ENCODE measurements around the gene MRAP2.

MRAP2 gene

DNA sequence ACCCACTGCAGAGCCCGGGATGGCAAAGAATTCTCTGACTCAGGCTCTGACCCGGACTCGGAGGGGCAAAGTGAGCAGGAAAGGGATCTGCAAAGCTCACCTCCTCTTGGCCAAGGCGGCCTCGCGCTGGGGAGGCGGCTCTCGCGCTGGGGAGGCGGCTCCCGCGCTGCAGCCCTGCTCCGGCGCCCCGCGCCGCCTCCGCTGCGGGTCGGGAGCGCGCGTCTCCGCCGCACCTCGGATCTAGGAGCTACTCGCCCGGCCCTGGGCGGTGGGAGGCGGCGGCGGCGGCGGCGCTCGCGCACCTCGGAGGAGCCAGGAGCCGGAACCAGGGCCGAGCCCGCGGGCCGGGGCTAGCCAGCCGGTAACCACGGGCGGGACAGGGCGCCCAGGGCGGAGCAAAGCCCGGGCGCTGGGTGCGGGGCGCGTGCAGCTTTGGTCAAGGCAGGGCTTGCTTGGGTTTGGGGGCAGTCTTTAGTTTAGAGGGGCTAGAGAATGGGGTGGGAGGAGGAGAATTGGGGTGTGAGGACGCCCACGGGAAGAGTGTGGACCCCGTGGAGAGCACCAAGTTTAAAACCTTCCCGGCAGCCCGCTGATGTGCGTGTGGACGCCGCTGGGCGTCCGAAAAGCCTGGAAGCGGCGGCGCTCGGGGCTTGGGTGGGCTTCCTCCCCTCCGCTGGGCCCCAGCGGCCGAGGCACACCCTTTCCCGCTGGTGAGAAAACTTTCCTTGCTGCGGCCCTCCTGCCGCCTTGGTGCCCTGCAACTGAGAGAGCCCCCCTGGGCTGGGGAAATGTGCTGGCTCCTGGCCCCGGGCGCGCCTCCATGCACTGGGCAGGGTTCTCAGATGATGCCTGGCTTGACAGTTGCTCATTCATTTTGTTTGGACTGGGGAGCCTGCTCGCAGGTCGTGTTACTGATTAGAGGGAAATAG lies at the start of gene MRAP2:
TSS of gene MRAP2 (plus strand) at position 250 of the 929 bp plus-strand sequence. CDS start 21,547 bp downstream, outside the sequence.
- DNase-seq (ENCODE audit: low read depth in 2 of 2): peak in 1 of 2 experiments; percentile 2

DNA sequence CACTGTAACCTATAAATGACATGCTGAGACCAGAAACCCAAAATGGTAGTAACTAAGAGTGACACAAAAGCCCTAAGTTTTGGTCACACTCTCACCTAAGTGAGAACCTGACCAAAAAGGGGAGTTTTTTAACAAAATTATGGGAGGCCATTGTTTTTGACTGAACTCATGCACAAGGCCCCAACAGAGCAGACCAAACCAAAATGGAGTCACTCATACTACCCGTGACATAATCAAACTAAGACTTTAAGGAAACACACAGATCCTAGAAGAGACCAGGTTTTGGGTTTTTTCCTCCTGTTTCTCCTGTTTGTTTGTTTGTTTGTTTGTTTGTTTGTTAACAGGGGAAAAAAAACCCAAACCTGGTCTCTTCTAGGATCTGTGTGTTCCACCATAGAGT lies 49.2 kb upstream of the MRAP2 start:
- DNase-seq (ENCODE audit: low read depth in 2 of 2): no peak

DNA sequence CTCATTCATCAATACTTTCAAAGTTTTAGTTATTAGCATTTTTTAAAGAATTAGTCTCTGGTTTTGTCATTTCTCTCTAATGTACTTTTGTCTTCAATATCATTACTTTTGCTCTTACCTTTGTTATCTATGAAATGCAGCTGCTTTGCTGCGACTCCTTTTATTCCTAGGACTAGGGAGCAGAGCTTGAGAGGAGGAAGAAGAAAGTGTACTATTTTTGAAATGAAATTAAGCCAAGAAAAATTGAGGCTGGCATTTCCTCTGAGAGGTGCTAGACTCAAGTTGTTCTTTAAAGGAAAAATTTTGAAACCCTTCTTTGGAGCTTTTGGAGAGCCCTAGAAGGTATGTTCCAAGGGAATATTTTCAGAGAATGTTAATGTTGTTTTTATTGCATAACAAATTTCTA lies 48.3 kb upstream of the MRAP2 start:
- no peak for DNase-seq (ENCODE audit: low read depth in 2 of 2)

DNA sequence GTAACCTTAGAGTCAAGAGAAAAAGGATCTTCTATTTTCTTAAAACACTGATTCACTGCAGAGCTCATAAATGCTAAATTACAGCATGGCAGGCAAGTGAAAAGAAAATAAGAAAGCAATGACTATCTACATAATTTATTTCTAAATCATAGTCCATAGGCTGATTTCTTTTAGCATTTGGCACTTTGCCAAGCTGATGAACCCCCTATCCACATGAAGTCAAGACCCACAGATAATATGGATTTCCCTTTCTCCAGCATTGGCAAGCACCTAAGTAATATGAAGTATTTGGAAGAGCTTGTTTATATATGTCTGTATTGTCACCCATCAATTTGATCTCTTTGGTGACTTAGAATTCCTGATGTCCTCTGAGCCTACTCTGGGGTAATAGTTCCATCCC lies 47.9 kb upstream of the MRAP2 start:
- DNase-seq (ENCODE audit: low read depth in 2 of 2): no peak

- DNase-seq (ENCODE audit: low read depth in 2 of 2): no peak
Observed at GRCh38 chr6:83998021-83998584, 35.5 kb upstream of the MRAP2 start.

GRCh38 chr6:84001119-84001518 lies 32.5 kb upstream of the MRAP2 start:
- no peak for DNase-seq (ENCODE audit: low read depth in 2 of 2)

- no peak for DNase-seq (ENCODE audit: low read depth in 2 of 2)
Observed at GRCh38 chr6:84002226-84002625, 31.3 kb upstream of the MRAP2 start.

- DNase-seq (ENCODE audit: low read depth in 2 of 2): no peak
Observed at GRCh38 chr6:84003131-84003530, 30.4 kb upstream of the MRAP2 start.

DNA sequence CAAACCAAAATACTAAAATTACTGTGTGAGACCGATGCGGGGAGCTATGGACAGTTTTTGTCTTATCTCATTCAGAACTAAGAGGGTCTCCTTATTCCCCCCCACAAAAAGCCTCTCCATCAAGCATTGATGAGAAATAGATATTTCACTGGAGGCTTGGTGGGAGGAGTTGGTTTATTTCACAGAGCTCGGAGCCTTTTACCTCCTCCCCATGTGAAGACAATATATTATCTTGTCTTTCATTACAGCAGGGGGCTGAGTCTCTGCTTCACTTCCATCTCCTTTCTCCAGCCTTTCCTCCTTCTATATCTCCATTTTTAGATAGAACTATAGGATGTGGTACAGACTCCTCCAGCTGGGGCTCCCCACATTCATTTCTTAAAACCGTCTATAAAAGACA lies 29.9 kb upstream of the MRAP2 start:
- no peak for DNase-seq (ENCODE audit: low read depth in 2 of 2)

DNA sequence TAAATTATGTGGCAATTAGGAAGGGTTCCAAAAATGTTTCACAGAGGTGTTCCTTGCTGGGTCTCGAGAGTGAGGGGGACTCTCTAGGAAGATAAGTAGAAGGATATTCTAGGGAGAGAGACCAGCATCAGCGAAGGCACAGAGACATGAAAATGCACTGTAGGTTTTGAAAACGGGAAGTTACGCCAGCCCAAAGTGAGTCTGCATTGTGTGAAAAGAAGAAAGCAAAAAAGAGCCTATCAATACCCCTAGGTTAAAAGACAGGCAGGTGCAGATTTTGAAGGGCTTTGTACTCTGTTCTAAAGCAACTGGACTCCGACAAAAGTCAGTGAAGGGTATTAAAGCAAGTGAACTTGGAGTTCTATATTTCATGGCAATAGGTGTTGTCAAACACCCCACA lies 25.7 kb upstream of the MRAP2 start:
- no peak for DNase-seq (ENCODE audit: low read depth in 2 of 2)

GRCh38 chr6:84013354-84013753 lies 20.2 kb upstream of the MRAP2 start:
- no peak for DNase-seq (ENCODE audit: low read depth in 2 of 2)

DNA sequence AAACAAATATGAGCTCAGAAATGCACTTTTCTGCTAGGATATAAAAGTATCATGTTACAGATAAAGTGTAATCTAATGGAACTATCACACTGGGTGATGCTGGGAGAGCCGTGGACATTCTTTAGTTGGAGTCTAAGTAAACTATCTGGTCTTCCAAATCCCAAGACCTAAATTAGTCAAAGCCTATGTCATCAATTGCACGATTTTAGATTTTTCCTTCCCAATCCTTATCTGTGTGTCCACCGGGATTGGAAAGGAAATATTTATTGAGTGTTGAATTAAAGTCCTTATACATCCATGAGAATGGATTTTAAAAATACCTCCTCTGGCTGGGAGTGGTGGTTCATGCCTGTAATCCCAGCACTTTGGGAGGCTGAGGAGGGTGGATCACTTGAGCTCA lies 19.6 kb upstream of the MRAP2 start:
- no peak for DNase-seq (ENCODE audit: low read depth in 2 of 2)

GRCh38 chr6:84016029-84016428 lies 17.5 kb upstream of the MRAP2 start:
- DNase-seq (ENCODE audit: low read depth in 2 of 2): no peak

DNA sequence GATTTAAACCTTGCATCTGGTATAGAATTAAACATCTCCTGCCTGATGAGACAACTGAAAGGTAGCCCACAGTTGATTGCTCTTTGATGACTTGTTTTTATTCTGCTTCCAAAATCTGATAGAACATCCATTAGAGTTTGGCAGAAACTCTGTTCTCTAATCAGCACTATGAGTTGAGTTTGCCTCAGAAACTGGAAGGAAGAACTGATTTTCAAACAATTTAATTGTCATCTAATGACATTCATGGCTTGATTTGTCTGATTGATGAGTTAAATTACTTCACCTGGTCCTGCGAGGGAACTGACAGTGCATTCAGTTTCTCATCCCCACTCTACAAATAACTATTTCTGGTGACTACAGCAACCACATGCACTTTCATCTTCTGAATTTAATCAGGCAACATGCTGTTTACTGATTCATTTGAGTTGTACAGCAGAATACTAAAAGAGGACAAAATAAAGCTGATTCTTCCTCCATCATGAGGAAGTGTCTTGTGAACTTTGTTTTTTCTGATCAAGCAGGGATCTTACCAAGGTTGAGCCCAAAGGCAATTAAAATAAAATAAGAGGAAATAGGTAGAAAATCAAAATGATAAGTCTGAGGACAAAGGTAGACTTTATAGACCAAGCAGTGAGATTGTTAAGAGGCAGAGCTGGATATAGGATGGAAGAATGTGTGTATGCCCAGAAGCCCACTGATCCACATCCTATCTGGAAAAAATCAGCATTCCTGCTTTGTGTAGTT lies 15.7 kb upstream of the MRAP2 start:
- no peak for DNase-seq (ENCODE audit: low read depth in 2 of 2)

- no peak for DNase-seq (ENCODE audit: low read depth in 2 of 2)
Observed at GRCh38 chr6:84018453-84019061, 15.0 kb upstream of the MRAP2 start.

- DNase-seq (ENCODE audit: low read depth in 2 of 2): no peak
Observed at GRCh38 chr6:84019141-84019841, 14.3 kb upstream of the MRAP2 start.

DNA sequence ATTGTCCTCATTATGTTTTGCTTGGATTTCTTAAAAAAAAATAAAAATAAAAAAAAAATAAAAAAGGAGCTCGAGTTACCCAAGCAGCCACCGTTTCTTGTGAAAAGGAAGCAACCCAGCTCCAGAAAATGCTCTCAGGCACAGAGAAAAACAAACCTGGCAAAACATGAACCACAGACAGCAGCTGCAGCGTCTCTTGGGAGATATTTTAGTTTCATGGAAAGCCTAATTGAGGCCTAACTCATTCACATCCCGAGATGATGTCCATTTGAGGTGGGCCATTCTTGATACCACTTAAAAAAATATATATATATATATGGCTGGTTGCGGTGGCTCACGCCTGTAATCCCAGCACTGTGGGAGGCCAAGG lies 13.7 kb upstream of the MRAP2 start:
- DNase-seq (ENCODE audit: low read depth in 2 of 2): no peak

DNA sequence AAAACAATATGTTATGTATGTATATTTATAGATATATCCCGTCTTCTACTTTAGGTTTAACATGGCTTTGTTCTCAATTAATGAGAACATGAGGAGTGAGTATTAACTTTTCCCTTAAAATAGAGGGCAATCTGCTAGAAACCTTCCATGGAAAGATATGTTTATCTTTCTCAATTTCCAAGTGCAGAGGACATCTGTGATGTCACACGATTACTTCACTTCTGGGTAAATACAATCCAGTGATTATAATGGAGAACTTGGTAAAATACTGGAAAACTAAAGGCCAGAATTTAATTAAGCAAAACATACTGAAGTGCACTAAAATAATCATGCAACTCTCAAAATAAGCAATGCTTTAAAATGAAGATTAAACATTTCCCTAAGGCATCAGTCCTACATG lies 11.9 kb upstream of the MRAP2 start:
- no peak for DNase-seq (ENCODE audit: low read depth in 2 of 2)

GRCh38 chr6:84026721-84027164 lies 6.8 kb upstream of the MRAP2 start:
- no peak for DNase-seq (ENCODE audit: low read depth in 2 of 2)

GRCh38 chr6:84027340-84028181 lies 6.0 kb upstream of the MRAP2 start:
- DNase-seq (ENCODE audit: low read depth in 2 of 2): no peak

- no peak for DNase-seq (ENCODE audit: low read depth in 2 of 2)
Observed at GRCh38 chr6:84028350-84028749, 5.2 kb upstream of the MRAP2 start.
